Heart right ventricle (tissue), 16 donors: ENCODE results near the gene PLB1. TPM values are rescaled to one million over a fixed set of nuclear protein-coding genes. Genes with fewer than 3 reads are reported as not detected.

Experiments used
- ATAC-seq, 8 donors: fragments of 200-7000 bp; cut with Tn5 transposase; one replicate each; pipeline ENCODE4 v1.9.1; 2020; ENCODE audit warnings: mild to moderate bottlenecking in 8 of 8, moderate library complexity in 8 of 8, moderate number of reproducible peaks in 1 of 8
- DNase-seq, 2 donors: peaks; one replicate each; pipeline ENCODE4 v3.0.0-alpha.2; 2020
- H3K27ac ChIP-seq, 10 donors: fragments of 200-600 bp; sonication (generic) in 2 of 10; one replicate each; pipeline versions ENCODE4 v1.5.0 to v1.8.0; 2020 to 2022; ENCODE audit warnings: mild to moderate bottlenecking in 3 of 10
- H3K27me3 ChIP-seq, 7 donors: fragments of 200-600 bp; one replicate each; pipeline ENCODE4 v1.8.0; 2021 to 2022; ENCODE audit warnings: mild to moderate bottlenecking in 2 of 7
- H3K36me3 ChIP-seq, 9 donors: fragments of 200-600 bp; sonication (generic) in 1 of 9; one replicate each; pipeline versions ENCODE4 v1.5.0 to v1.8.0; 2020 to 2022; ENCODE audit warnings: mild to moderate bottlenecking in 2 of 9
- H3K4me1 ChIP-seq, 9 donors: fragments of 200-600 bp; sonication (generic) in 1 of 9; one replicate each; pipeline versions ENCODE4 v1.5.0 to v1.8.0; 2020 to 2022; ENCODE audit warnings: mild to moderate bottlenecking in 4 of 9
- H3K4me3 ChIP-seq, 10 donors: fragments of 200-600 bp; sonication (generic) in 2 of 10; one replicate each; pipeline versions ENCODE4 v1.5.0 to v1.8.0; 2020 to 2022; ENCODE audit warnings: mild to moderate bottlenecking in 7 of 10, moderate library complexity in 2 of 10
- H3K9me3 ChIP-seq, 11 donors: fragments of 200-600 bp in 10 of 11; sonication (generic) in 2 of 11; one replicate each; pipeline versions ENCODE4 v1.5.0 to v1.8.0; 2013 to 2022; ENCODE audit warnings: mild to moderate bottlenecking in 2 of 11, control low read depth in 1 of 11, moderate library complexity in 1 of 11
- WGBS, 2 donors: extraction: QIAGEN DNeasy Blood & Tissue Kit; methylation state at CpG; one replicate each; pipeline ENCODE4 v1.1.7; 2013; ENCODE audit warnings: inconsistent platforms in 1 of 2; 5-methylcytosine and 5-hydroxymethylcytosine counted together
- intact Hi-C, 10 donors: fragments of 100-400 bp; cut with DNase I; formaldehyde crosslinking; loops; one replicate each; pipeline versions ENCODE4 v1.11.1 to v1.14.2; 2022
- polyA plus RNA-seq, 2 donors: library from polyadenylated mRNA; stranded (reverse); fragments of 200-250 nt; gene quantifications; one replicate each; pipeline ENCODE4 v1.2.3, GENCODE V29; 2013
- total RNA-seq, 10 donors: library from RNA; stranded (reverse); fragmentation: NEBNext Ultra II Directional in 3 of 10; extraction: Animal tissue kit (Norgen Biotek cat#: 25700) in 3 of 10; gene quantifications; one replicate each; pipeline versions ENCODE4 v1.2.1 to v1.2.4, GENCODE V29; 2021 to 2023
- TF ChIP-seq, protein P1 (sequence below), 9 donors: fragments of 200-600 bp; sonication (generic) in 2 of 9; IDR thresholded peaks; one replicate each; pipeline versions ENCODE4 v1.5.0 to v1.8.0; 2021 to 2022; ENCODE audit warnings: antibody characterized with exemption in 9 of 9, mild to moderate bottlenecking in 5 of 9, moderate library complexity in 1 of 9
- donor health status: Arrhythmogenic right ventricular cardiomyopathy.
- donor health status: ischemic (EF 13 %, LVEDD 7.1; RV severe dilation, severe dysfunction).
- donor health status: healthy with polysubstance abuse.
- donor health status: DM: no; HTN: yes; CAD: no.
- donor health status: DM: no; HTN: no; CAD: no.
- donor health status: ischemic (EF 25% LVEDD 6.9; RV normal size, moderate dysfunction).
- donor health status: ischemic (EF 25% LVEDD 5.7; RV mildly dilated, moderate dysfunction).
- donor health status: healthy.
- donor health status: DM: yes; HTN: yes; CAD: no.
- donor health status: Ischemic cardiomyopathy.
- donor health status: ischemic (EF 35%, LVEDD 5.7; RV mildly dilated, moderate dysfunction).
- donor health status: nonischemic (EF 11% LVEDD 7.7; RV severe dilation, severe dysfunction).
- donor health status: DM: yes; HTN: yes; CAD: no.
- donor health status: PGD.
- donor health status: ischemic (EF 29% LVEDD 5.4; RV normal size, mild dysfunction).
- donor health status: nonischemic (EF 23%, LVEDD 6.1; RV moderate dilation, normal function).

PLB1 gene
- total and polyA plus RNA-seq, 12 donors: 0.34 to 6.1 (median 1.4) TPM

GRCh38 chr2:28659127-28659526, 163.3 kb downstream of the PLB1 start:
- no peaks in the 10 kb centered on the region for H3K36me3 ChIP-seq
- peaks cover 0 to 3% (median 0%) of the 10 kb centered on the region in 11 donors for H3K9me3 ChIP-seq
- H3K4me3 ChIP-seq: no peak overlapping the region
- DNase-seq (no peak), ATAC-seq (no peak)
- peak overlapping the region in 1 of 10 donors; percentile 11 for H3K27ac ChIP-seq
- TF ChIP-seq, protein P1, sequence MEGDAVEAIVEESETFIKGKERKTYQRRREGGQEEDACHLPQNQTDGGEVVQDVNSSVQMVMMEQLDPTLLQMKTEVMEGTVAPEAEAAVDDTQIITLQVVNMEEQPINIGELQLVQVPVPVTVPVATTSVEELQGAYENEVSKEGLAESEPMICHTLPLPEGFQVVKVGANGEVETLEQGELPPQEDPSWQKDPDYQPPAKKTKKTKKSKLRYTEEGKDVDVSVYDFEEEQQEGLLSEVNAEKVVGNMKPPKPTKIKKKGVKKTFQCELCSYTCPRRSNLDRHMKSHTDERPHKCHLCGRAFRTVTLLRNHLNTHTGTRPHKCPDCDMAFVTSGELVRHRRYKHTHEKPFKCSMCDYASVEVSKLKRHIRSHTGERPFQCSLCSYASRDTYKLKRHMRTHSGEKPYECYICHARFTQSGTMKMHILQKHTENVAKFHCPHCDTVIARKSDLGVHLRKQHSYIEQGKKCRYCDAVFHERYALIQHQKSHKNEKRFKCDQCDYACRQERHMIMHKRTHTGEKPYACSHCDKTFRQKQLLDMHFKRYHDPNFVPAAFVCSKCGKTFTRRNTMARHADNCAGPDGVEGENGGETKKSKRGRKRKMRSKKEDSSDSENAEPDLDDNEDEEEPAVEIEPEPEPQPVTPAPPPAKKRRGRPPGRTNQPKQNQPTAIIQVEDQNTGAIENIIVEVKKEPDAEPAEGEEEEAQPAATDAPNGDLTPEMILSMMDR (IDR thresholded peaks at IDR 0.05): no peak
- no peaks in the 10 kb centered on the region for H3K27me3 ChIP-seq
- H3K4me1 ChIP-seq: peaks cover 7 to 66% (median 53%) of the 10 kb centered on the region in 9 donors
- intact Hi-C loops: no loop called here

- DNase-seq (peak; percentile 55 to 84), ATAC-seq (peak; percentile 68 to 86 (median 82))
- no peak overlapping the region for H3K4me3 ChIP-seq
- H3K36me3 ChIP-seq: no peaks in the 10 kb centered on the region
- H3K4me1 ChIP-seq: peaks cover 11 to 64% (median 57%) of the 10 kb centered on the region in 9 donors
- peak overlapping the region; percentile 18 to 82 (median 64) for H3K27ac ChIP-seq
- no peaks in the 10 kb centered on the region for H3K27me3 ChIP-seq
- WGBS, 2 donors: 16 to 26% methylated on average over 5 of the region's 5 CpGs
- TF ChIP-seq, protein P1 (IDR thresholded peaks at IDR 0.05): peak in 1 of 9 donors; percentile 15
- peaks cover 0 to 3% (median 0%) of the 10 kb centered on the region in 11 donors for H3K9me3 ChIP-seq
- intact Hi-C loops: loop anchor here in 4 of 10 donors (2.0 to 10.0 kb wide), 5 partner anchors 34 to 91 kb away; partner anchors contain the start of gene PPP1CB (in 2 of the 4)
Observed at GRCh38 chr2:28661589-28662001, 165.7 kb downstream of the PLB1 start.

- ATAC-seq: no peak
- TF ChIP-seq, protein P1 (IDR thresholded peaks at IDR 0.05): no peak
- Histone ChIP-seq H3K27me3 (no peaks in the 10 kb centered on the region), H3K27ac (peak overlapping the region; percentile 18 to 82 (median 64)), H3K9me3 (peaks cover 0 to 3% (median 0%) of the 10 kb centered on the region in 11 donors), H3K4me1 (peaks cover 11 to 65% (median 57%) of the 10 kb centered on the region in 9 donors), H3K4me3 (no peak overlapping the region), H3K36me3 (no peaks in the 10 kb centered on the region)
- no peak for DNase-seq
- intact Hi-C loops: loop anchor here in 3 of 10 donors (2.0 to 10.0 kb wide), 4 partner anchors 35 to 90 kb away; partner anchors contain the start of gene PPP1CB (in 2 of the 3)
- 71 to 73% methylated on average over 1 of the region's 1 CpG for WGBS, 2 donors
Observed at GRCh38 chr2:28662044-28662443, 166.2 kb downstream of the PLB1 start.

GRCh38 chr2:28662468-28663181, 166.8 kb downstream of the PLB1 start:
- no peaks in the 10 kb centered on the region for H3K36me3 ChIP-seq
- WGBS, 2 donors: 71 to 78% methylated on average over 12 of the region's 12 CpGs
- peaks cover 11 to 65% (median 57%) of the 10 kb centered on the region in 9 donors for H3K4me1 ChIP-seq
- intact Hi-C loops: loop anchor here in 3 of 10 donors (2.0 to 10.0 kb wide), 4 partner anchors 35 to 90 kb away; partner anchors contain the start of gene PPP1CB (in 2 of the 3)
- DNase-seq: no peak
- H3K9me3 ChIP-seq: peaks cover 0 to 3% (median 0%) of the 10 kb centered on the region in 11 donors
- H3K27me3 ChIP-seq: no peaks in the 10 kb centered on the region
- no peak overlapping the region for H3K4me3 ChIP-seq
- TF ChIP-seq, protein P1 (IDR thresholded peaks at IDR 0.05): no peak
- peak in 3 of 8 donors; percentile 6 to 18 (median 10) for ATAC-seq
- peak overlapping the region in 6 of 10 donors; percentile 2 to 82 (median 66) for H3K27ac ChIP-seq
